Smooth muscle cell of the coronary artery (primary cell): ENCODE measurements around the gene FAM8A1. TPM values are rescaled to one million over a fixed set of nuclear protein-coding genes. Genes with fewer than 3 reads are reported as not detected.

Experiments used
- total RNA-seq: library from RNA; depleted of rRNA; stranded (reverse); fragments of >200 nt; gene quantifications from 2 replicates; pipeline ENCODE4 v1.2.3, GENCODE V29; 2014; ENCODE audit warnings: low replicate concordance

Gene FAM8A1, protein sequence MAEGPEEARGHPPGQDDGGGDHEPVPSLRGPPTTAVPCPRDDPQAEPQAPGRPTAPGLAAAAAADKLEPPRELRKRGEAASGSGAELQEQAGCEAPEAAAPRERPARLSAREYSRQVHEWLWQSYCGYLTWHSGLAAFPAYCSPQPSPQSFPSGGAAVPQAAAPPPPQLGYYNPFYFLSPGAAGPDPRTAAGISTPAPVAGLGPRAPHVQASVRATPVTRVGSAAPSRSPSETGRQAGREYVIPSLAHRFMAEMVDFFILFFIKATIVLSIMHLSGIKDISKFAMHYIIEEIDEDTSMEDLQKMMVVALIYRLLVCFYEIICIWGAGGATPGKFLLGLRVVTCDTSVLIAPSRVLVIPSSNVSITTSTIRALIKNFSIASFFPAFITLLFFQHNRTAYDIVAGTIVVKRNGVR
- 8.8 and 15.6 TPM in 2 replicates for total RNA-seq

DNA sequence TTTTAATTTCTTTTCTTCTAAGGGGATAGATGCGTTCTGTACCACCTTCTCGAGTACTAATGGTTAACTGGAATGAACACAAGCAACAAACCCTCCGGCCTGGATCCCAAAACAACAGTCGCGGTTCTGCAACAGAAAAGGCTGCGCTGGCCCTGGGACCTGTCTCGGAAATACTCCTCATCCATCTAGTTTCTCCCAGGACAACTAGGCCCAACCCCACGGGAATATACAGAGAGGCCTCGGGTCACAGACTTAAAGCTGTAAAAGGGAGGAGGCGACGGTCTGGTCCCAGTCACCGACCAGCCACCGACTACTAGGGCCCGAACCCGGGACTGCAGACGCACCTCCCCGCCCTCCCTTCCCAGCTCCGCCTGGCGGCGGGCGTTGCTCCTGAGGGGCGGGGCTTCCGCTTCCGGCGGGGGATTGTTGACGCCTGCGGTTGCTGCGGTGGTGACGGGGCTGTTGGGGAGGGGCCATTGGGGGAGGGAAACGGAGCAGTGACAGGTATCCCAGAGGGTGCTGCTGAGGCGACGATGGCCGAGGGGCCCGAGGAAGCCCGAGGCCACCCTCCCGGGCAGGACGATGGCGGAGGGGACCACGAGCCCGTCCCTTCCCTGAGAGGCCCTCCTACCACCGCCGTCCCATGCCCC is at the start of gene FAM8A1:
Gene FAM8A1 (plus strand): TSS at position 426 of the 650 bp plus-strand sequence. CDS start 108 bp downstream, at position 534.

Other genes starting within 250 kb of the FAM8A1 start
- gene CAP2, start 206.7 kb upstream of the FAM8A1 start, total RNA-seq = 3.2 and 26.2 TPM in 2 replicates
- 8.9 and 11.5 TPM in 2 replicates for gene NUP153, start 106.6 kb downstream of the FAM8A1 start, total RNA-seq